Fibroblast of mammary gland (primary cell): ENCODE results near the gene CCR3.
A peak's percentile ranks its signal among the peaks of the same experiment; 100 is the strongest.

Experiments
- DNase-seq: peaks from one replicate; pipeline ENCODE4 v3.0.0-alpha.2; 2010; ENCODE audit warnings: low read depth
- H3K4me3 ChIP-seq: 2 replicates; pipeline ENCODE4 v1.5.1; 2011; ENCODE audit warnings: low read depth, mild to moderate bottlenecking, low read length, moderate library complexity; ENCODE audit not compliant: control insufficient read depth
- CTCF ChIP-seq: conservative IDR thresholded peaks from 2 replicates; pipeline ENCODE4 v1.5.1; 2011; ENCODE audit warnings: low read depth, low read length, inconsistent platforms; ENCODE audit not compliant: control insufficient read depth, insufficient read depth

CCR3 gene

GRCh38 chr3:46209746-46210470, 32.4 kb upstream of the CCR3 start:
- no peak for DNase-seq
- TF ChIP-seq CTCF: no peak
- H3K4me3 ChIP-seq: no peak overlapping the region

- no peak for TF ChIP-seq CTCF
- no peak for DNase-seq
- no peak overlapping the region for H3K4me3 ChIP-seq
Measured at GRCh38 chr3:46212101-46212500, 30.2 kb upstream of the CCR3 start.

GRCh38 chr3:46213201-46213600, 29.1 kb upstream of the CCR3 start:
- H3K4me3 ChIP-seq: no peak overlapping the region
- no peak for TF ChIP-seq CTCF
- DNase-seq: no peak

- TF ChIP-seq CTCF: peak; percentile 33
- no peak overlapping the region for H3K4me3 ChIP-seq
- DNase-seq: no peak
Measured at GRCh38 chr3:46214751-46215352, 27.4 kb upstream of the CCR3 start.

- no peak for TF ChIP-seq CTCF
- DNase-seq: no peak
- no peak overlapping the region for H3K4me3 ChIP-seq
Measured at GRCh38 chr3:46215810-46216414, 26.3 kb upstream of the CCR3 start.

- TF ChIP-seq CTCF: no peak
- H3K4me3 ChIP-seq: no peak overlapping the region
Measured at GRCh38 chr3:46218196-46218709, 24.0 kb upstream of the CCR3 start.

More at GRCh38 chr3:46218196-46218709, 24.0 kb upstream of the CCR3 start:
- no peak for DNase-seq
